Activated B cell treated with CpG ODN at 0.5 μM for 24 hours (primary cell): ENCODE data around the gene HLA-DQB2. TPM values are rescaled to one million over a fixed set of nuclear protein-coding genes. Genes with fewer than 3 reads are reported as not detected.
A peak's percentile ranks its signal among the peaks of the same experiment; 100 is the strongest.
"Not testable (repeated sequence)": the region's sequence is repeated elsewhere in the genome, so short reads cannot be mapped to it uniquely, and the experiment has no call there.

Experiments used
- ATAC-seq: fragments of 200-7000 bp; cut with Tn5 transposase; one replicate; pipeline ENCODE4 v1.10.0; 2021; ENCODE audit warnings: low read depth, mild to moderate bottlenecking, moderate library complexity
- CTCF ChIA-PET: fragments of 350-600 bp; sonication (Branson Sonifier 250); formaldehyde crosslinking; loops from one replicate; lab custom pipeline; 2021; ENCODE audit warnings: antibody characterized with exemption; lab: Charles Lee
- POLR2A ChIA-PET: fragments of 350-600 bp; sonication (Branson Sonifier 250); formaldehyde crosslinking; loops from one replicate; lab custom pipeline; 2021; ENCODE audit warnings: antibody characterized with exemption; lab: Charles Lee
- DNase-seq: peaks from one replicate; pipeline ENCODE4 v3.0.0; 2022
- H3K27ac Mint-ChIP-seq: one replicate; pipeline ENCODE4 v1.8.0; 2020; ENCODE audit warnings: mixed read lengths
- H3K27me3 Mint-ChIP-seq: one replicate; pipeline ENCODE4 v1.8.0; 2021; ENCODE audit warnings: mixed read lengths
- H3K36me3 Mint-ChIP-seq: one replicate; pipeline ENCODE4 v1.8.0; 2021; ENCODE audit warnings: low read depth, mixed read lengths
- H3K4me1 Mint-ChIP-seq: one replicate; pipeline ENCODE4 v1.8.0; 2021; ENCODE audit warnings: mixed read lengths
- H3K4me3 Mint-ChIP-seq: one replicate; pipeline ENCODE4 v1.8.0; 2020; ENCODE audit warnings: mild to moderate bottlenecking, mixed read lengths
- H3K9me3 Mint-ChIP-seq: one replicate; pipeline ENCODE4 v1.8.0; 2020; ENCODE audit warnings: mixed read lengths
- CTCF ChIP-seq: fragments of 200-600 bp; IDR thresholded peaks from one replicate; pipeline ENCODE4 v1.8.0; 2022; ENCODE audit warnings: antibody characterized with exemption, mild to moderate bottlenecking
- intact Hi-C: fragments of 100-400 bp; cut with micrococcal nuclease; formaldehyde crosslinking; loops from one replicate; pipeline ENCODE4 v1.15.1; 2024
- total RNA-seq: library from RNA; stranded (reverse); gene quantifications from 2 replicates; pipeline ENCODE4 v1.2.3, GENCODE V29; 2022

Gene HLA-DQB2
- 95.7 and 107 TPM in 2 replicates for total RNA-seq

- peak within 1 kb of the TSS; percentile 27 for H3K27ac Mint-ChIP-seq
- peak within 1 kb of the TSS; percentile 48 for H3K4me3 Mint-ChIP-seq
- ATAC-seq (peak; percentile 50), DNase-seq (no peak)
- intact Hi-C loops = no loop called here
- ChIA-PET CTCF (no interaction called here), POLR2A (interaction anchor here (0.5 to 0.6 kb wide), 3 partner anchors 13 to 98 kb away, joined by 3 to 4 read pairs (median 3); no protein-coding TSS in a partner anchor)
- H3K27me3 Mint-ChIP-seq = peaks cover 16% of the 10 kb centered on the region
- peaks cover 3% of the 10 kb centered on the region for H3K36me3 Mint-ChIP-seq
- no peak for TF ChIP-seq CTCF
- peaks cover 3% of the 10 kb centered on the region for H3K4me1 Mint-ChIP-seq
- no peaks in the 10 kb centered on the region for H3K9me3 Mint-ChIP-seq
These were observed at the start of gene HLA-DQB2 for GRCh38 chr6:32763421-32763820. Gene HLA-DQB2, minus strand, starts transcription at chr6:32763532. Its CDS starts 62 bp downstream, at chr6:32763470.

- H3K27me3 Mint-ChIP-seq = no peaks in the 10 kb centered on the region
- peaks cover 2% of the 10 kb centered on the region for H3K9me3 Mint-ChIP-seq
- intact Hi-C loops = no loop called here
- peak overlapping the region; percentile 30 for H3K27ac Mint-ChIP-seq
- CTCF ChIA-PET = interaction anchor here (1.3 to 1.4 kb wide), 2 partner anchors 23 to 59 kb away, joined by 4 to 6 read pairs; no protein-coding TSS in a partner anchor
- peaks cover 50% of the 10 kb centered on the region for H3K4me1 Mint-ChIP-seq
- H3K36me3 Mint-ChIP-seq = peaks cover 65% of the 10 kb centered on the region
- DNase-seq = no peak
- TF ChIP-seq CTCF = no peak
- POLR2A ChIA-PET = interaction anchor here (0.9 to 3.5 kb wide), 4 partner anchors 11 to 142 kb away, joined by 3 to 8 read pairs (median 4); partner anchors contain the start of gene HLA-DQB1
- H3K4me3 Mint-ChIP-seq = no peak overlapping the region
- no peak for ATAC-seq
These were observed 45.8 kb upstream of the HLA-DQB2 start for GRCh38 chr6:32809171-32809570.

GRCh38 chr6:32807020-32807580, 43.8 kb upstream of the HLA-DQB2 start:
- no peak for TF ChIP-seq CTCF
- Mint-ChIP-seq H3K27me3 (no peaks in the 10 kb centered on the region), H3K36me3 (peaks cover 45% of the 10 kb centered on the region), H3K4me3 (no peak overlapping the region), H3K4me1 (peaks cover 36% of the 10 kb centered on the region), H3K9me3 (peaks cover 2% of the 10 kb centered on the region), H3K27ac (peak overlapping the region; percentile 41)
- ATAC-seq (peak; percentile 37), DNase-seq (no peak)
- POLR2A ChIA-PET = interaction anchor here (0.6 to 3.5 kb wide), 7 partner anchors 9 to 381 kb away, joined by 3 to 8 read pairs (median 3); partner anchors contain the start of genes PSMB9, TAP1 and TAP2
- intact Hi-C loops = no loop called here
- CTCF ChIA-PET = no interaction called here

GRCh38 chr6:32805404-32805803, 42.1 kb upstream of the HLA-DQB2 start:
- H3K27ac Mint-ChIP-seq, DNase-seq, intact Hi-C loops, H3K27me3 Mint-ChIP-seq, H3K9me3 Mint-ChIP-seq, ATAC-seq, CTCF ChIA-PET, H3K4me3 Mint-ChIP-seq: not testable (repeated sequence)
- Mint-ChIP-seq H3K4me1 (peaks cover 28% of the 10 kb centered on the region), H3K36me3 (peaks cover 34% of the 10 kb centered on the region)
- POLR2A ChIA-PET = interaction anchor here (0.5 to 1.8 kb wide), 3 partner anchors 7 to 1619 kb away, joined by 3 to 6 read pairs (median 3); partner anchors contain the start of genes PSMB9 and TAP1

GRCh38 chr6:32803416-32803815, 40.1 kb upstream of the HLA-DQB2 start:
- ChIA-PET CTCF (interaction anchor here (0.6 kb wide), 1 partner anchor 68 kb away, joined by 3 read pairs; no protein-coding TSS in a partner anchor), POLR2A (no interaction called here)
- DNase-seq (no peak), ATAC-seq (no peak)
- intact Hi-C loops = no loop called here
- Mint-ChIP-seq H3K36me3 (peaks cover 16% of the 10 kb centered on the region), H3K27ac (no peak overlapping the region), H3K4me3 (no peak overlapping the region), H3K9me3 (peaks cover 7% of the 10 kb centered on the region), H3K27me3 (no peaks in the 10 kb centered on the region), H3K4me1 (peaks cover 21% of the 10 kb centered on the region)
- TF ChIP-seq CTCF = no peak
